Esophagus squamous epithelium (tissue), 4 donors: ENCODE measurements around the gene TAF4.

Source experiments
- POLR2A ChIP-seq, 4 donors: fragments of 450-650 bp; IDR thresholded peaks; one replicate each; pipeline ENCODE4 v1.6.1; 2017; ENCODE audit warnings: antibody characterized with exemption in 4 of 4, mild to moderate bottlenecking in 4 of 4, moderate library complexity in 3 of 4
- TF ChIP-seq, protein P1 (sequence below), 6 experiments: fragments of 450-650 bp in 4 of 6; fragments of 200-600 bp in 2 of 6; sonication (generic) in 2 of 6; IDR thresholded peaks; one replicate each; pipeline ENCODE4 v1.5.1; 2016 to 2019; ENCODE audit warnings: antibody characterized with exemption in 6 of 6, mild to moderate bottlenecking in 4 of 6, moderate library complexity in 4 of 6

DNA sequence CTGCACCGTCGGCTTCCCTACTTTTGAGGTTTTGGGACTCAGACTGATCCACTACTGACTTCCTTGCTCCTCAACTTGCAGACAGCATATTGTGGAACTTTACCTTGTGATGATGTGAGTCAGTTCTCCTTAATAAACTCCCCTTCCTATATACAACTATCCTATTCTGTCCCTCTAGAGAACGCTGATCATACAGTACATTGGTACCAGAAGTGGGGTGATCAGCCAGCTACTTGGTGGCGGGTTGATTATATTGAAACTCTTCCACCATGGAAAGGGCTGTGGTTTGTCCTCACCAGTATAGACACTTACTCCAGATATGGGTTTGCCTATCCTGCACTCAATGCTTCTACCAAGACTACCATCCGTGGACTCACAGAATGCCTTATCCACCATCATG is 7.6 kb upstream of the TAF4 start:
- TF ChIP-seq, protein P1, sequence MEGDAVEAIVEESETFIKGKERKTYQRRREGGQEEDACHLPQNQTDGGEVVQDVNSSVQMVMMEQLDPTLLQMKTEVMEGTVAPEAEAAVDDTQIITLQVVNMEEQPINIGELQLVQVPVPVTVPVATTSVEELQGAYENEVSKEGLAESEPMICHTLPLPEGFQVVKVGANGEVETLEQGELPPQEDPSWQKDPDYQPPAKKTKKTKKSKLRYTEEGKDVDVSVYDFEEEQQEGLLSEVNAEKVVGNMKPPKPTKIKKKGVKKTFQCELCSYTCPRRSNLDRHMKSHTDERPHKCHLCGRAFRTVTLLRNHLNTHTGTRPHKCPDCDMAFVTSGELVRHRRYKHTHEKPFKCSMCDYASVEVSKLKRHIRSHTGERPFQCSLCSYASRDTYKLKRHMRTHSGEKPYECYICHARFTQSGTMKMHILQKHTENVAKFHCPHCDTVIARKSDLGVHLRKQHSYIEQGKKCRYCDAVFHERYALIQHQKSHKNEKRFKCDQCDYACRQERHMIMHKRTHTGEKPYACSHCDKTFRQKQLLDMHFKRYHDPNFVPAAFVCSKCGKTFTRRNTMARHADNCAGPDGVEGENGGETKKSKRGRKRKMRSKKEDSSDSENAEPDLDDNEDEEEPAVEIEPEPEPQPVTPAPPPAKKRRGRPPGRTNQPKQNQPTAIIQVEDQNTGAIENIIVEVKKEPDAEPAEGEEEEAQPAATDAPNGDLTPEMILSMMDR (IDR thresholded peaks at IDR 0.05): no peak
- no peak for TF ChIP-seq POLR2A (IDR thresholded peaks at IDR 0.05)
